IPS-15b (cell line): Measurements from ENCODE around the gene NFATC2.

ENCODE experiments used
- H3K27me3 ChIP-seq: one replicate; pipeline ENCODE4 v1.6.1; 2013; ENCODE audit warnings: low read length; ENCODE audit not compliant: control insufficient read depth, insufficient read depth
- H3K36me3 ChIP-seq: one replicate; pipeline ENCODE4 v1.6.1; 2013; ENCODE audit warnings: low read length; ENCODE audit not compliant: control insufficient read depth, insufficient read depth
- H3K4me1 ChIP-seq: one replicate; pipeline ENCODE4 v1.6.1; 2013; ENCODE audit warnings: mild to moderate bottlenecking, low read length; ENCODE audit not compliant: control insufficient read depth, insufficient read depth
- H3K4me3 ChIP-seq: one replicate; pipeline ENCODE4 v1.5.1; 2013; ENCODE audit warnings: low read depth, low read length
- H3K9ac ChIP-seq: one replicate; pipeline ENCODE4 v1.6.1; 2013; ENCODE audit warnings: low read depth, mild to moderate bottlenecking, low read length
- H3K9me3 ChIP-seq: one replicate; pipeline ENCODE4 v1.6.1; 2013; ENCODE audit warnings: mild to moderate bottlenecking, low read length; ENCODE audit not compliant: control insufficient read depth, insufficient read depth

Gene NFATC2

GRCh38 chr20:51416532-51417249 lies 125.8 kb downstream of the NFATC2 start:
- no peak overlapping the region for H3K4me3 ChIP-seq
- H3K36me3 ChIP-seq = no peaks in the 10 kb centered on the region
- no peak overlapping the region for H3K9ac ChIP-seq
- no peaks in the 10 kb centered on the region for H3K9me3 ChIP-seq
- H3K4me1 ChIP-seq = no peaks in the 10 kb centered on the region
- no peaks in the 10 kb centered on the region for H3K27me3 ChIP-seq

GRCh38 chr20:51413857-51414256 lies 128.7 kb downstream of the NFATC2 start:
- Histone ChIP-seq H3K36me3 (no peaks in the 10 kb centered on the region), H3K27me3 (no peaks in the 10 kb centered on the region), H3K4me3 (no peak overlapping the region), H3K9ac (no peak overlapping the region), H3K9me3 (no peaks in the 10 kb centered on the region), H3K4me1 (no peaks in the 10 kb centered on the region)

GRCh38 chr20:51412951-51413481 lies 129.5 kb downstream of the NFATC2 start:
- Histone ChIP-seq H3K27me3 (no peaks in the 10 kb centered on the region), H3K9me3 (no peaks in the 10 kb centered on the region), H3K9ac (no peak overlapping the region), H3K4me3 (no peak overlapping the region), H3K4me1 (no peaks in the 10 kb centered on the region), H3K36me3 (no peaks in the 10 kb centered on the region)

- Histone ChIP-seq H3K9ac (no peak overlapping the region), H3K4me1 (no peaks in the 10 kb centered on the region)
These were observed 130.1 kb downstream of the NFATC2 start for GRCh38 chr20:51412333-51412871.

GRCh38 chr20:51411870-51412269 lies 130.6 kb downstream of the NFATC2 start:
- Histone ChIP-seq H3K36me3 (no peaks in the 10 kb centered on the region), H3K9me3 (no peaks in the 10 kb centered on the region), H3K4me3 (no peak overlapping the region), H3K9ac (no peak overlapping the region), H3K27me3 (no peaks in the 10 kb centered on the region), H3K4me1 (no peaks in the 10 kb centered on the region)

More at GRCh38 chr20:51412333-51412871, 130.1 kb downstream of the NFATC2 start:
- Histone ChIP-seq H3K4me3 (no peak overlapping the region), H3K9me3 (no peaks in the 10 kb centered on the region), H3K27me3 (no peaks in the 10 kb centered on the region), H3K36me3 (no peaks in the 10 kb centered on the region)

GRCh38 chr20:51410586-51411325 lies 131.8 kb downstream of the NFATC2 start:
- Histone ChIP-seq H3K4me1 (no peaks in the 10 kb centered on the region), H3K36me3 (no peaks in the 10 kb centered on the region), H3K27me3 (no peaks in the 10 kb centered on the region), H3K9ac (no peak overlapping the region), H3K4me3 (no peak overlapping the region), H3K9me3 (no peaks in the 10 kb centered on the region)

- Histone ChIP-seq H3K4me1 (no peaks in the 10 kb centered on the region), H3K9ac (no peak overlapping the region), H3K27me3 (no peaks in the 10 kb centered on the region), H3K9me3 (no peaks in the 10 kb centered on the region), H3K36me3 (no peaks in the 10 kb centered on the region), H3K4me3 (no peak overlapping the region)
These were observed 133.2 kb downstream of the NFATC2 start for GRCh38 chr20:51409192-51409880.

- Histone ChIP-seq H3K9ac (no peak overlapping the region), H3K27me3 (no peaks in the 10 kb centered on the region), H3K9me3 (no peaks in the 10 kb centered on the region), H3K4me1 (no peaks in the 10 kb centered on the region), H3K4me3 (no peak overlapping the region), H3K36me3 (no peaks in the 10 kb centered on the region)
These were observed 138.0 kb downstream of the NFATC2 start for GRCh38 chr20:51404297-51405060.

- Histone ChIP-seq H3K27me3 (no peaks in the 10 kb centered on the region), H3K4me1 (no peaks in the 10 kb centered on the region), H3K9me3 (no peaks in the 10 kb centered on the region), H3K4me3 (no peak overlapping the region), H3K36me3 (peaks cover 1% of the 10 kb centered on the region), H3K9ac (no peak overlapping the region)
These were observed 138.9 kb downstream of the NFATC2 start for GRCh38 chr20:51403466-51404220.

GRCh38 chr20:51402201-51402600 lies 140.3 kb downstream of the NFATC2 start:
- Histone ChIP-seq H3K27me3 (no peaks in the 10 kb centered on the region), H3K9ac (no peak overlapping the region), H3K4me1 (peaks cover 2% of the 10 kb centered on the region), H3K36me3 (peaks cover 2% of the 10 kb centered on the region), H3K9me3 (no peaks in the 10 kb centered on the region), H3K4me3 (no peak overlapping the region)
